GM13977 (cell line): Measurements from ENCODE around the gene LSAMP.

Experiments used
- DNase-seq: peaks from one replicate; pipeline ENCODE4 v3.0.0; 2012; ENCODE audit warnings: low spot score
- CTCF ChIP-seq: IDR thresholded peaks from 2 replicates; pipeline ENCODE4 v1.5.1; 2012; ENCODE audit warnings: mild to moderate bottlenecking, control low read depth; ENCODE audit not compliant: insufficient read depth; ENCODE audit errors: extremely low read depth, missing control alignments
- in situ Hi-C: fragments of 300-500 bp; cut with MboI; formaldehyde crosslinking; loops from one replicate; pipeline ENCODE4 v1.12.0; 2022; ENCODE audit warnings: low sequenced_read_pairs, low pct_unique_long_range_greater_than_20kb, mixed read lengths, inconsistent platforms; ENCODE audit not compliant: unreplicated experiment

Gene LSAMP

GRCh38 chr3:116052602-116053001 lies 392.7 kb downstream of the LSAMP start:
- in situ Hi-C loops, result no loop called here
- no peak for DNase-seq

GRCh38 chr3:116051586-116051985 lies 393.7 kb downstream of the LSAMP start:
- DNase-seq, result no peak
- in situ Hi-C loops, result no loop called here
- no peak for TF ChIP-seq CTCF

More at GRCh38 chr3:116052602-116053001, 392.7 kb downstream of the LSAMP start:
- no peak for TF ChIP-seq CTCF

- in situ Hi-C loops, result no loop called here
Observed at GRCh38 chr3:116051040-116051439, 394.2 kb downstream of the LSAMP start.

GRCh38 chr3:116050311-116050915 lies 394.9 kb downstream of the LSAMP start:
- in situ Hi-C loops, result no loop called here
- DNase-seq, result no peak
- TF ChIP-seq CTCF, result no peak

More at GRCh38 chr3:116051040-116051439, 394.2 kb downstream of the LSAMP start:
- no peak for TF ChIP-seq CTCF
- DNase-seq, result no peak

GRCh38 chr3:116048991-116049390 lies 396.3 kb downstream of the LSAMP start:
- TF ChIP-seq CTCF, result no peak
- no peak for DNase-seq
- in situ Hi-C loops, result no loop called here

GRCh38 chr3:116046350-116046749 lies 398.9 kb downstream of the LSAMP start:
- in situ Hi-C loops, result no loop called here
- TF ChIP-seq CTCF, result no peak
- DNase-seq, result no peak
